Mucosa of descending colon (tissue), 3 donors: ENCODE results near the gene TRNP1. TPM values are rescaled to one million over a fixed set of nuclear protein-coding genes. Genes with fewer than 3 reads are reported as not detected.

Experiments used
- ATAC-seq: fragments of 200-7000 bp; cut with Tn5 transposase; one replicate; pipeline ENCODE4 v1.9.1; 2020; ENCODE audit warnings: mild to moderate bottlenecking, moderate library complexity
- DNase-seq, 3 donors: peaks; one replicate each; pipeline ENCODE4 v3.0.0-alpha.2; 2020
- H3K36me3 ChIP-seq: fragments of 200-600 bp; one replicate; pipeline ENCODE4 v1.8.0; 2021; ENCODE audit warnings: low read depth, mild to moderate bottlenecking
- H3K4me1 ChIP-seq: fragments of 200-600 bp; one replicate; pipeline ENCODE4 v1.8.0; 2021; ENCODE audit warnings: low read depth, mild to moderate bottlenecking
- H3K4me3 ChIP-seq: fragments of 200-600 bp; one replicate; pipeline ENCODE4 v1.8.0; 2021; ENCODE audit warnings: mild to moderate bottlenecking
- H3K9me3 ChIP-seq: fragments of 200-600 bp; one replicate; pipeline ENCODE4 v1.8.0; 2021; ENCODE audit warnings: mild to moderate bottlenecking
- intact Hi-C, 2 donors: fragments of 100-400 bp; cut with DNase I in 1 of 2; cut with micrococcal nuclease in 1 of 2; formaldehyde crosslinking; loops; one replicate each; pipeline versions ENCODE4 v1.11.0 to v1.11.1; 2022; cut with DNase I, micrococcal nuclease
- total RNA-seq, 3 donors: library from RNA; stranded (reverse); fragmentation: NEBNext Ultra II Directional in 2 of 3; extraction: Animal tissue kit (Norgen Biotek cat#: 25700) in 2 of 3; gene quantifications; one replicate each; pipeline versions ENCODE4 v1.2.1 to v1.2.4, GENCODE V29; 2021 to 2023
- TF ChIP-seq, protein P1 (sequence below): fragments of 200-600 bp; IDR thresholded peaks from one replicate; pipeline ENCODE4 v1.8.0; 2022; ENCODE audit warnings: antibody characterized with exemption, mild to moderate bottlenecking
- donor health status: DM: no; HTN: no; CAD: no; lungs with moderate emphysema.
- donor health status: DM: no; HTN: no; CAD: no.
- donor health status: DM: no; HTN: yes; CAD: no.

The TRNP1 gene
- total RNA-seq, 3 donors from 2014 or later: 1.0 to 16.8 (median 3.0) TPM

GRCh38 chr1:26961826-26962225 lies 31.7 kb upstream of the TRNP1 start:
- no peak for ATAC-seq
- peak in 1 of 3 donors; percentile 1 for DNase-seq

DNA sequence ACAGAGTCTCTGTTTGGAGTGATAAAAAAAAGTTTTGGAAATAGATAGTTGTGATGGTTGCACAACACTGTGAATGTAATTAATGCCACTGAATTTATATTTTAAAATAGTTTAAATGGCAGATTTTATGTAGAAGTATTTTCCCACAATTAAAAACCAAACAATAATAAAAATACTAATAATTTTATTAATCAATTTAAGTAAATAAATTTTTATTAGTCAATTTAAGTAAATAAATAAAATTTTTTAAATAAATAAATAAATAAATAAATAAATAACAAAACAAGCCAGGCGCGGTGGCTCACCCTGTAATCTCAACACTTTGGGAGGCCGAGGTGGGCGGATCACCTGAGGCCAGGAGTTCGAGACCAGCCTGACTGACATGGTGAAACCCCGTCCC lies 28.3 kb upstream of the TRNP1 start:
- TF ChIP-seq, protein P1, sequence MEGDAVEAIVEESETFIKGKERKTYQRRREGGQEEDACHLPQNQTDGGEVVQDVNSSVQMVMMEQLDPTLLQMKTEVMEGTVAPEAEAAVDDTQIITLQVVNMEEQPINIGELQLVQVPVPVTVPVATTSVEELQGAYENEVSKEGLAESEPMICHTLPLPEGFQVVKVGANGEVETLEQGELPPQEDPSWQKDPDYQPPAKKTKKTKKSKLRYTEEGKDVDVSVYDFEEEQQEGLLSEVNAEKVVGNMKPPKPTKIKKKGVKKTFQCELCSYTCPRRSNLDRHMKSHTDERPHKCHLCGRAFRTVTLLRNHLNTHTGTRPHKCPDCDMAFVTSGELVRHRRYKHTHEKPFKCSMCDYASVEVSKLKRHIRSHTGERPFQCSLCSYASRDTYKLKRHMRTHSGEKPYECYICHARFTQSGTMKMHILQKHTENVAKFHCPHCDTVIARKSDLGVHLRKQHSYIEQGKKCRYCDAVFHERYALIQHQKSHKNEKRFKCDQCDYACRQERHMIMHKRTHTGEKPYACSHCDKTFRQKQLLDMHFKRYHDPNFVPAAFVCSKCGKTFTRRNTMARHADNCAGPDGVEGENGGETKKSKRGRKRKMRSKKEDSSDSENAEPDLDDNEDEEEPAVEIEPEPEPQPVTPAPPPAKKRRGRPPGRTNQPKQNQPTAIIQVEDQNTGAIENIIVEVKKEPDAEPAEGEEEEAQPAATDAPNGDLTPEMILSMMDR: no peak
- H3K36me3 ChIP-seq: no peaks in the 10 kb centered on the region
- DNase-seq (no peak), ATAC-seq (no peak)
- peaks cover 2% of the 10 kb centered on the region for H3K4me1 ChIP-seq
- intact Hi-C loops: no loop called here
- no peaks in the 10 kb centered on the region for H3K9me3 ChIP-seq
- H3K4me3 ChIP-seq: no peak overlapping the region

More at GRCh38 chr1:26961826-26962225, 31.7 kb upstream of the TRNP1 start:
- H3K9me3 ChIP-seq: no peaks in the 10 kb centered on the region
- H3K4me3 ChIP-seq: no peak overlapping the region
- H3K36me3 ChIP-seq: no peaks in the 10 kb centered on the region
- intact Hi-C loops: no loop called here
- TF ChIP-seq, protein P1: no peak
- peaks cover 12% of the 10 kb centered on the region for H3K4me1 ChIP-seq

DNA sequence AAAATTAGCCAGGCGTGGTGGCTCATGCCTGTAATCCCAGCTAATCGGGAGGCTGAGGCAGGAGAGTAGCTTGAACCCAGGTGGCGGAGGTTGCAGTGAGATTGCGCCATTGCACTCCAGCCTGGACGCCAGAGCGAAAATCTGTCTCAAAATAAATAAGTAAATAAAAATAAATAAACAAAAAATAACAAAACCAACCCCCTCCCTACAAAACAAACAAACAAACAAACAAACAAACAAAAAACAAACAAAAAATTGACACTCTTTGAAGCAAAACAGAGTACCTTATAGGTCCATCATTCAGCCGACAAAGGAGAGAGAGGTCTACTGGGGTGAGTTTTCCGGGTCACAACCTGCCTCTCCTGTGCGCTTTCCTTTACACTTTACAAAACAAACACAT lies 27.9 kb upstream of the TRNP1 start:
- Histone ChIP-seq H3K4me1 (peaks cover 2% of the 10 kb centered on the region), H3K9me3 (no peaks in the 10 kb centered on the region), H3K4me3 (no peak overlapping the region), H3K36me3 (no peaks in the 10 kb centered on the region)
- ATAC-seq: no peak
- no peak for DNase-seq
- intact Hi-C loops: no loop called here
- TF ChIP-seq, protein P1: no peak

DNA sequence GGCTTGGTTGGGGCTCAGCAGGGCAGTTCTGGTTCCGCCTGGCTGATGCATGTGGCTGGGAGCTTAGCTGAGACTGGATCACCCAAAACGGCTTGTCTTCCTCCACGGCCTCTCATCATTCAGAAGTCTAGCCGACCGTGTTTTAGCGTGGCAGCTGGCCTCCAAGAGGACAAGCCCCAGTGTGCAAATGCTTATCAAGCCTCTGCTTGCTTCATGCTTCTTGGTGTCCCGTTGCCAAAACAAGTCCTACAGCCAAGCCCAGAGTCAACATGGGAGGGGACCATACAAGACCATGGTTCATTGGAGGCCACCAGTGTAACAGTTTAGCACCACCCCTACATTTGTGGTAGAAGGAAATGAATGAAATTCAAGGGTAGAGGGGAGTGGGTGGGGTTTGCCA lies 22.7 kb upstream of the TRNP1 start:
- Histone ChIP-seq H3K4me1 (no peaks in the 10 kb centered on the region), H3K36me3 (no peaks in the 10 kb centered on the region), H3K4me3 (no peak overlapping the region), H3K9me3 (no peaks in the 10 kb centered on the region)
- intact Hi-C loops: no loop called here
- ATAC-seq (peak; percentile 91), DNase-seq (peak in 1 of 3 donors; percentile 68)
- TF ChIP-seq, protein P1: no peak

GRCh38 chr1:26971590-26971989 lies 21.9 kb upstream of the TRNP1 start:
- H3K4me3 ChIP-seq: no peak overlapping the region
- intact Hi-C loops: no loop called here
- DNase-seq: no peak
- TF ChIP-seq, protein P1: no peak
- no peaks in the 10 kb centered on the region for H3K4me1 ChIP-seq
- H3K9me3 ChIP-seq: no peaks in the 10 kb centered on the region
- H3K36me3 ChIP-seq: no peaks in the 10 kb centered on the region
- no peak for ATAC-seq

DNA sequence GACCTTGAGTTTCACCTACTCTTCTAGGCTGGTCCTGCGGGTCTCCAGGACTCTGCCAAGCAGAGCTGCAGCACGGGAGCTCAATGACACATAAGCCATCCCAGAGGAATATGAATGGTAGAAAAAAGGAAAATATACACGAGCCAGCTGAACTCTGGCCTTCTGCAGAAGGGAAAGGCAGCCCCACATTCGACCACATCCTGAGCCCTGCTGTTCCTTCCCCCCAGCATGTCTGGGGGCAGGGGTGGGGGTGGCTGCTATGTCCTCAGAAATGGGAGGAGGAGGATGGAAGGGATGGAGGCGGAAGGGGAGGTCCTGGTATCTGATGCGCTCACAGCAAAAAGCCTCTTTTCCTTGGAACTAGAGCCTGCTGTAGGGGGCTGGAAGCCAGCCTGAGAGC lies 21.1 kb upstream of the TRNP1 start:
- DNase-seq: no peak
- H3K9me3 ChIP-seq: no peaks in the 10 kb centered on the region
- no peak for ATAC-seq
- H3K4me1 ChIP-seq: no peaks in the 10 kb centered on the region
- intact Hi-C loops: no loop called here
- TF ChIP-seq, protein P1: no peak
- H3K36me3 ChIP-seq: no peaks in the 10 kb centered on the region
- no peak overlapping the region for H3K4me3 ChIP-seq
